ENCODE results near the gene SEPTIN2. TPM values are rescaled to one million over a fixed set of nuclear protein-coding genes. Genes with fewer than 3 reads are reported as not detected.
"Not testable (repeated sequence)": the region's sequence is repeated elsewhere in the genome, so short reads cannot be mapped to it uniquely, and the experiment has no call there.

Gene SEPTIN2
- total and polyA plus RNA-seq, 7 donors, result 135 to 295 (median 245) TPM

- no peak for TF ChIP-seq EP300 (IDR thresholded peaks at IDR 0.05)
- TF ChIP-seq CTCF (IDR thresholded peaks at IDR 0.05), result no peak
- TF ChIP-seq POLR2AphosphoS5 (IDR thresholded peaks at IDR 0.05), result no peak
- TF ChIP-seq POLR2A (IDR thresholded peaks at IDR 0.05), result no peak
- no peak for DNase-seq
- peak overlapping the region; percentile 97 to 99 (median 98) for H3K27ac ChIP-seq
These were observed 42.3 kb upstream of the SEPTIN2 start for GRCh38 chr2:241273210-241274020.

GRCh38 chr2:241274127-241274526, 41.6 kb upstream of the SEPTIN2 start:
- intact Hi-C loops (cut with DNase I), result loop anchor here (5.0 kb wide), 1 partner anchor 172 kb away; the partner anchor contains the start of gene MTERF4
- H3K4me3 ChIP-seq, result no peak overlapping the region
- H3K9me3 ChIP-seq, result no peaks in the 10 kb centered on the region
- no peaks in the 10 kb centered on the region for H3K27me3 ChIP-seq
- no peaks in the 10 kb centered on the region for H3K36me3 ChIP-seq
- peak overlapping the region in 1 of 4 donors; percentile 97 for H3K27ac ChIP-seq
- WGBS, 2 donors, result 82 to 89% methylated on average over 5 of the region's 5 CpGs
- peaks cover 0 to 34% (median 27%) of the 10 kb centered on the region in 4 donors for H3K4me1 ChIP-seq
- TF ChIP-seq CTCF (IDR thresholded peaks at IDR 0.05), result no peak
- TF ChIP-seq POLR2A (IDR thresholded peaks at IDR 0.05), result no peak
- no peak for TF ChIP-seq EP300 (IDR thresholded peaks at IDR 0.05)
- TF ChIP-seq POLR2AphosphoS5 (IDR thresholded peaks at IDR 0.05), result no peak
- no peak for DNase-seq

More at GRCh38 chr2:241273210-241274020, 42.3 kb upstream of the SEPTIN2 start:
- no peaks in the 10 kb centered on the region for H3K9me3 ChIP-seq
- no peaks in the 10 kb centered on the region for H3K27me3 ChIP-seq
- peaks cover 0 to 3% (median under 1%) of the 10 kb centered on the region in 4 donors for H3K36me3 ChIP-seq
- peak overlapping the region; percentile 86 to 100 (median 94) for H3K4me3 ChIP-seq
- intact Hi-C loops (cut with DNase I), result loop anchor here (2.0 to 5.0 kb wide), 2 partner anchors 83 to 171 kb away; partner anchors contain the start of genes FARP2 and MTERF4
- WGBS, 2 donors, result 55 to 65% methylated on average over 21 of the region's 21 CpGs
- peaks cover 0 to 41% (median 31%) of the 10 kb centered on the region in 4 donors for H3K4me1 ChIP-seq

- TF ChIP-seq POLR2AphosphoS5 (IDR thresholded peaks at IDR 0.05) (no peak), POLR2A (IDR thresholded peaks at IDR 0.05) (no peak), EP300 (IDR thresholded peaks at IDR 0.05) (no peak), CTCF (IDR thresholded peaks at IDR 0.05) (no peak)
- Histone ChIP-seq H3K9me3 (no peaks in the 10 kb centered on the region), H3K4me1 (peaks cover 0 to 20% (median 17%) of the 10 kb centered on the region in 4 donors), H3K27ac (no peak overlapping the region), H3K4me3 (no peak overlapping the region), H3K36me3 (no peaks in the 10 kb centered on the region), H3K27me3 (no peaks in the 10 kb centered on the region)
- no peak for DNase-seq
- 98% methylated on average over 1 of the region's 1 CpG for WGBS, 2 donors
- intact Hi-C loops (cut with DNase I), result no loop called here
These were observed 40.2 kb upstream of the SEPTIN2 start for GRCh38 chr2:241275504-241275903.

GRCh38 chr2:241275910-241276309, 39.8 kb upstream of the SEPTIN2 start:
- Histone ChIP-seq H3K27ac (no peak overlapping the region), H3K27me3 (no peaks in the 10 kb centered on the region), H3K4me3 (no peak overlapping the region), H3K4me1 (peaks cover 0 to 16% (median 13%) of the 10 kb centered on the region in 4 donors), H3K36me3 (no peaks in the 10 kb centered on the region), H3K9me3 (no peaks in the 10 kb centered on the region)
- intact Hi-C loops (cut with DNase I), result no loop called here
- WGBS, 2 donors, result 95 to 97% methylated on average over 1 of the region's 1 CpG
- DNase-seq, result no peak
- TF ChIP-seq POLR2A (IDR thresholded peaks at IDR 0.05), result no peak
- TF ChIP-seq POLR2AphosphoS5 (IDR thresholded peaks at IDR 0.05), result no peak
- TF ChIP-seq EP300 (IDR thresholded peaks at IDR 0.05), result no peak
- TF ChIP-seq CTCF (IDR thresholded peaks at IDR 0.05), result no peak

GRCh38 chr2:241278306-241278705, 37.4 kb upstream of the SEPTIN2 start:
- H3K27ac ChIP-seq; H3K4me3 ChIP-seq; DNase-seq; H3K9me3 ChIP-seq; intact Hi-C loops (cut with DNase I); H3K36me3 ChIP-seq; H3K27me3 ChIP-seq: not testable (repeated sequence)
- WGBS, 2 donors, result 95 to 97% methylated on average over 7 of the region's 7 CpGs
- peaks cover 0 to 12% (median 10%) of the 10 kb centered on the region in 4 donors for H3K4me1 ChIP-seq
